Inferior parietal cortex (tissue), 1 donor: ENCODE data around the gene RUVBL1.
A peak's percentile ranks its signal among the peaks of the same experiment; 100 is the strongest.

ENCODE experiments used
- DNase-seq: peaks from one replicate; pipeline ENCODE4 v3.0.0-alpha.2; 2016; ENCODE audit errors: extremely low spot score

Gene RUVBL1

DNA sequence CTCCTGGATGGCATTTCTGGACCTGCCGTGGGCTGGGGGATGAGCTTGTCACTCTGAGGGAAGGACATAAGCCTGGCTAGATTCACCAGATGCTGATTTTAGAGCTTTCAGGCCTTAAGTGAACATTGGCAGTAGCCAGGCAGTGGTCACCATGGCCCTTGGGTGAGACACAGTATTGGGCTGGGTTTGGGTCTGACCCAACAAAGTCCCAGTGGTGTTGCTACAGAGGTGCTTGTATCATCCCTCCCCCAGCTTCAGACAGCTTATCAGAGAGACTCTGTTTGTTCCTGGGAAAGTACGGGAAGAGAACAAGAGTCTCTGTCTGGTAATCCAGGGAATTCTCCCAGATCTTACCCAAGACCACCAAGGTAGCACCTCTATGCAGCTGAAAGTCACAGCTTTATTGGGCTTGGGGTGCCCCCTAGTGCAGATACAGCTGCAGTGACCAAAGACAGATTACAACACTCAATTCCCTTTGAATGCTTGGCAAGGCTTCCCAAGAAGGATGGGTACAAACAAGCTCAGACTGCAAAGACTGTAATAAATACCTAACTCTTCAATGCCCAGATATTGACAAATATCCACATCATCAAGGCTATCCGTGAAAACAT is 9.8 kb upstream of the RUVBL1 start:
- DNase-seq = no peak

- DNase-seq = no peak
These were observed 8.5 kb upstream of the RUVBL1 start for GRCh38 chr3:128131897-128132646.

DNA sequence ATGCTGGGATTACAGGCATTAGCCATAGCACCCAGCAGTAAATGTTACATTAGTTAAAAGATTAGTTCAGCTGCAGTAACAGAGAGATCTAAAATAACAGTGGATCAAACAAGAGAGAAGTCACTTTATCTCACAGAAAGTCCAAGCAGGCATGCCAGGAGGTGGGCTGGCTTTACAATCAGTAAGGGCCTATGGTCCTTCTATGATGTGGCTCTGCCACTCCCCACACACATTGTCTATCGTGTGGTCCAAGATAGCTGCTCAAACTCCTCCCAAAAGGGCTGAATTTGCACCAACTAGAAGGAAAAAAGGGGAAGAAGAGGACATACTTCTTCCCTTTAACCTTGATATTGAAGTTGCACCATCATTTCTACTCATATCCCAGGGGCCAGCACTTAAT is 4.6 kb upstream of the RUVBL1 start:
- no peak for DNase-seq

DNA sequence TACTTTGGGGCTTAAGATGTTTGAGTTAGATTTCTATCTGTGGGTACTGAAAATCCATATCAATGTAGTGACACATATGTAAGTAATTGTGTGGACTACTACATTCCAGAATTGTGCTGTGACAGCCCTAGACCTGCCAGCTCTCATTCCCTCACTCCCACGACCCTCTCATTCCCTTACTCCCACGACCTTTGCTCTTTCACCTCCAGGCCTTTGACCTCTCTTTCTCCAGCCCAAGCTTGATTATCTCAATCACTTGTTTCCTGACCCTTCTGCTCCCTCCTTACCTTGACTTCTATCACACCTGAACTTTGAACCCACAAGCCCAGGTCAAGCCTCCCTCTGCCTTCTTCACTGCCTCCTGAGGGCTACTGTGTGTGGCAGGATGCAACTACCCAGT is 3.6 kb upstream of the RUVBL1 start:
- no peak for DNase-seq

GRCh38 chr3:128123156-128123537 is 465 bp downstream of the RUVBL1 start:
- DNase-seq = no peak

DNA sequence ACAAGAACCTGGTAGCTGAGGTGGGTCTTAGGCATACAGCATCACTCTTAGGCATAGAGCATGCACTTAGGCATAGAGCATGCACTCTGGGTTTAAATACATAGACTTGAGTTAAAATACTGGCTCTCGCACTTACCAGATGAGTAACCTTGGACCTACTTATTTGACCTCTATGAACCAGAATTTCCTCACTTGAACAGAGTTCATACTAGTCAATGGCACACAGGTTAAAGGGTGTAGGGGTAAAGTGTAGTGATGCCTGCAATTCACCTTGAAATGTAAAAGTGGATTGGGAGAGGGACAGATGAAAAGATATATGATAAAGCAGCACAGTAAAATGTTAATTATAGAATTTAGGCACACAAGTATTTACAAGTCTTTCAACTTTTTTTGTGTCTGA is 1.6 kb downstream of the RUVBL1 start:
- no peak for DNase-seq

DNA sequence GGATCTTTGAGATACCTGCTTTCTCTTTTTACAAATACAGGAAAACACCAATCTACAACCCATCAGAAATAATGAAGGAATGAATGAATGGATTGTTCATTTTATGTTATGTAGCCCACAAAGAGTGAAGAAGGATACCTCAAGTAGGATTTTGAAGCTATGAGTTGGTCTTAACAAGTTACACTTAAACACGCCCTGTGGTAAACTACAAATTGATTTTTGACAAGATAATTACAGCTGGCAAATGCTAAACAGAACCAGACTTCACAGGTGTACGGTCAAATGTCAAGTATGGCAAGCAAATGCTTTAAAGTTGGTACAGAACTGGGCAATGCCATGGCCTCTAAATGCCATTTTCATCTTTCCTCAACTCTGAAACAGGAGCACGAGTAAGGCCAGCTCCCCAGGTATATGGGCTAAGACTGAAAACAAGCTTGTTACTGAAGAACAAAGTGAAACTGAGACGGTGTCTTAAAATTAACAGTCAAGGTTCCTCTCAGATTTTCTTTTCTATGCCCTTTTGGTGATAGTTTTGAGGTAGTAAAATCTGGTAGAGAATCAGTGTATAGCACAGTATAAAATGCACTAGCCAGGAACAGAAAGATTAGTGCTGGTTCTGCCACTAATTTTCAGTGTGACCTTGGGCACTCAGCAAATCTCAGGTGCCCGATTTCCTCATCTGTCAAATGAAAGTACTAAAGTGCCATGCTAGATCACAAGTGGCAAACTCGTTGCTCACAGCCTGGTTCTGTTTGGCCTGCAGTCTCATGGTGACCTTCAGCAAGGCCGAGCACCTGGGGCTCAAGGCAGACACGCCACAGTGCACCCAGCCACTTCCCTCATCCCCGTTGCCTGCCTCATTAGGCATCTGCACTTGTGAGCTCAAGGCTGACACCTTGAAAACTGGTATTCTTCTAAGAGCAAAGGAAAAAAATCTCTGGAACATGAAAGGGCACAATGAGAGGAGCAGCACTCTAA is 9.5 kb downstream of the RUVBL1 start:
- DNase-seq = no peak

GRCh38 chr3:128112357-128112968 is 11.1 kb downstream of the RUVBL1 start:
- DNase-seq = no peak

GRCh38 chr3:128111147-128111546 is 12.5 kb downstream of the RUVBL1 start:
- DNase-seq = no peak

GRCh38 chr3:128107834-128108233 is 15.8 kb downstream of the RUVBL1 start:
- no peak for DNase-seq

GRCh38 chr3:128103136-128103676 is 20.4 kb downstream of the RUVBL1 start:
- DNase-seq = no peak

- no peak for DNase-seq
These were observed 23.0 kb downstream of the RUVBL1 start for GRCh38 chr3:128100638-128101037.

DNA sequence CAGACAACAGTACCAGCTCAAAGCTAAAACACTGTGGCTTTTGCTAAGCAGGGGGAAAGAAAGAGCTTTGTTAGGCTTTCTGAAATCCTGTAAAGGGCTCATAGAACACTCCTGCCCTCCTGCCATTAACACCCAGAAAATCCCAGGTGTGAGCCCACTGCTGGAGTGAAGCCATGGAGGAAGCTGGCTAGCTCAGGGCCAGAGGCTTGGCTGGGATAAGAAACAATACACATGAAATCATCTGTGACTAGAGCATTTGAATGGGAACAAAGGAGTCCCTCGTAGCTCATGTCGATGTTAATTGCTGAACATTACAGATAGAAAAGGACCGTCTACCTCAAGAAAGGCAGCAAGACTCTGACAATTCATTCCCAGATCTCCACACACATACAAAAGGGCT is 23.5 kb downstream of the RUVBL1 start:
- DNase-seq = no peak

GRCh38 chr3:128098234-128098633 is 25.4 kb downstream of the RUVBL1 start:
- DNase-seq = no peak

- peak; percentile 82 for DNase-seq
These were observed 28.3 kb downstream of the RUVBL1 start for GRCh38 chr3:128095222-128095703.

- no peak for DNase-seq
These were observed 29.1 kb downstream of the RUVBL1 start for GRCh38 chr3:128094295-128095151.

DNA sequence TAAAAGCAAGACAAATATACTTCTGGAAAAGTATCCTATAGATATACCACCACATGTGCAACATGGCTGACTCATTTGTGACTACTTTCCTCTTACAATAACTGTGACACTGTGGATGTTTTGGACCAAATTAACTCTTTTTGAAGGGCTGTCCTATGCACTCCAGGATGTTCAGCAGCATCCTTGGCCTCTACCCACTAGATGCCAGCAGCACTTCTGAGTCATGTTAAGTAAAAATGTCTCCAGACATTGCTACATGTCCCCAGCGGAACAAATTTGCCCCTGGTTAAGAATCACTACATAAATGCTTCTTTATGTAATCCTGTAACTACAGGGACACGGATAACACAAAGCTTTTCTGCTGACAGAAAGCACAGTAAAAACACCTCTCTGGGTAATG is 32.0 kb downstream of the RUVBL1 start:
- no peak for DNase-seq

GRCh38 chr3:128089135-128089534 is 34.5 kb downstream of the RUVBL1 start:
- DNase-seq = no peak

DNA sequence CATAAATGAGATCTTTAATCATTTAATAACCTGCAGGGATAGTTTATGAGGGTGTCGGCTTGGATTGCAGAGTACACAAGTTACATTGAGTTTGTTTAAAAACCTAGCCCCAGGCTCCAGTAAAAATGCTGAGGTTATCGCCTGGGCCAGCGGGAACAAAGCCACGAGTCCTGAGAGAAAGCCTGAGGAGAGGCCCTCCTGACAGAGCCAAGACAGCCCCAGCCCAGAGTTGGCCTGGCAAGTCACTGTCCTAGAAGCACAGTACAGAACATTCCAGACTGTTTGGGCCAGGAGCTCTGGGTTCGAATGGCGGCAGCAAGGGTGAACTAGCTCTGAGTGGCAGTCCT is 39.0 kb downstream of the RUVBL1 start:
- no peak for DNase-seq

GRCh38 chr3:128083980-128084674 is 39.5 kb downstream of the RUVBL1 start:
- DNase-seq = no peak
